OCI-LY7 (cell line): Measurements from ENCODE around the gene SCIMP. TPM values are rescaled to one million over a fixed set of nuclear protein-coding genes. Genes with fewer than 3 reads are reported as not detected.
"Not testable (repeated sequence)": the region's sequence is repeated elsewhere in the genome, so short reads cannot be mapped to it uniquely, and the experiment has no call there.

ENCODE experiments used
- BruUV-seq: library from RNA; stranded (reverse); fragments of 400-500 nt; replicated peaks from 2 replicates; lab custom pipeline; 2021; lab: Mats Ljungman, UMichigan
- CTCF ChIA-PET: fragments of 300-600 bp; sonication (Branson Sonifier 250); formaldehyde crosslinking; loops from one replicate; lab custom pipeline; 2022; ENCODE audit warnings: antibody characterized with exemption; ENCODE audit not compliant: unreplicated experiment; lab: Charles Lee
- POLR2A ChIA-PET: fragments of 300-600 bp; sonication (Branson Sonifier 250); formaldehyde crosslinking; loops from one replicate; lab custom pipeline; 2022; ENCODE audit warnings: antibody characterized with exemption; lab: Charles Lee
- DNase-seq: peaks from one replicate; pipeline ENCODE4 v3.0.0-alpha.2; 2015; ENCODE audit warnings: low spot score
- H2AFZ ChIP-seq: fragments of 200-600 bp; sonication (generic), shearing (Covaris generic); 2 replicates; pipeline ENCODE4 v1.6.1; 2014; ENCODE audit warnings: mild to moderate bottlenecking, antibody characterized with exemption, low read length, moderate library complexity
- H3K27ac ChIP-seq: fragments of 200-600 bp; sonication (generic); 2 replicates; pipeline ENCODE4 v1.5.1; 2014; ENCODE audit warnings: mixed run types, low read depth, mild to moderate bottlenecking, moderate library complexity, low read length, inconsistent platforms; ENCODE audit not compliant: poor library complexity, severe bottlenecking
- H3K36me3 ChIP-seq: fragments of 200-600 bp; sonication (generic); 2 replicates; pipeline ENCODE4 v1.6.1; 2014; ENCODE audit warnings: mild to moderate bottlenecking, antibody characterized with exemption, low read length, moderate library complexity, mixed read lengths; ENCODE audit not compliant: insufficient read depth
- H3K4me1 ChIP-seq: fragments of 200-600 bp; sonication (generic); 2 replicates; pipeline ENCODE4 v1.5.1; 2014; ENCODE audit warnings: mild to moderate bottlenecking, low read length; ENCODE audit not compliant: insufficient read depth, poor library complexity, severe bottlenecking
- H3K4me2 ChIP-seq: fragments of 200-600 bp; sonication (generic); 2 replicates; pipeline ENCODE4 v1.6.1; 2014; ENCODE audit warnings: mild to moderate bottlenecking, low read length
- H3K4me3 ChIP-seq: fragments of 200-600 bp; sonication (generic); 2 replicates; pipeline ENCODE4 v1.5.1; 2014; ENCODE audit warnings: mild to moderate bottlenecking, low read depth, low read length; ENCODE audit not compliant: poor library complexity, severe bottlenecking
- H3K79me2 ChIP-seq: fragments of 200-600 bp; sonication (generic); 2 replicates; pipeline ENCODE4 v1.6.1; 2016; ENCODE audit warnings: low read depth, mild to moderate bottlenecking, low read length, moderate library complexity, mixed read lengths; ENCODE audit not compliant: insufficient read depth
- H3K9me2 ChIP-seq: fragments of 200-600 bp; sonication (generic); 2 replicates; pipeline ENCODE4 v1.6.1; 2016; ENCODE audit warnings: mild to moderate bottlenecking, low read length, mixed read lengths; ENCODE audit not compliant: insufficient read depth
- H3K9me3 ChIP-seq: fragments of 200-600 bp; sonication (generic); 2 replicates; pipeline ENCODE4 v1.6.1; 2014; ENCODE audit warnings: mild to moderate bottlenecking, mixed run types, low read length, mixed read lengths
- H4K20me1 ChIP-seq: fragments of 200-600 bp; sonication (generic); 2 replicates; pipeline ENCODE4 v1.6.1; 2014; ENCODE audit warnings: mild to moderate bottlenecking, antibody characterized with exemption, low read length, moderate library complexity, mixed read lengths; ENCODE audit not compliant: insufficient read depth
- EZH2phosphoT487 ChIP-seq: fragments of 200-600 bp; sonication (generic); IDR thresholded peaks from 2 replicates; pipeline ENCODE4 v1.6.1; 2018; ENCODE audit warnings: low read depth, borderline replicate concordance, mild to moderate bottlenecking, mixed run types, antibody characterized with exemption, low read length, moderate library complexity, mixed read lengths
- intact Hi-C: fragments of 100-400 bp; cut with micrococcal nuclease; formaldehyde crosslinking; loops from one replicate; pipeline ENCODE4 v1.10.0; 2022; ENCODE audit not compliant: unreplicated experiment
- total RNA-seq, 2 experiments: library from RNA; depleted of rRNA in 1 of 2; stranded (reverse); fragments of >200 nt in 1 of 2; shearing (Covaris generic) in 1 of 2; gene quantifications; 2 replicates each; pipeline ENCODE4 v1.2.3, GENCODE V29; 2014 to 2022
- TF ChIP-seq, protein P1 (sequence below): fragments of 200-600 bp; sonication (generic); conservative IDR thresholded peaks from 2 replicates; pipeline ENCODE4 v1.5.1; 2014; ENCODE audit warnings: mild to moderate bottlenecking, antibody characterized with exemption, low read length, moderate library complexity, mixed read lengths

The SCIMP gene
- total RNA-seq, 2 experiments from 2014 or later: 0.27 to 0.88 TPM

DNA sequence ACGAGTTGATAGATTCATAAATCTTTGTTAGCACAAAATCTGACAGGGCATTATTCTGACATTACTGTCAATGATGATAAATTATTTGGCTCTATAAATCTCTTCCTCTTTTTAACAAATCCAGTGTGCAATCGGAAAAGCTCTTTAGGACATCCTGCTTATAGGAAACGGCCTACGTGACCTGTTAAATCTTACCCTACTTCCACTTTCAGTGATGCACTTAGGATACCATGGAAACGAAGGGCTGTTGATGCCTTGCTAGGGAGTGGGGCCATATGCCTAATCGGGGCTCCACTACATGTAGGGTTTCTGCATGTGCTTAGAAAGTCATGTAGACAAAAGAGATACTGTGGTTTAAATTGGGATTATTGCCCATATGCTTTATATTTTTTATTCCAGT, 70.2 kb downstream of the SCIMP start:
- TF ChIP-seq, protein P1, sequence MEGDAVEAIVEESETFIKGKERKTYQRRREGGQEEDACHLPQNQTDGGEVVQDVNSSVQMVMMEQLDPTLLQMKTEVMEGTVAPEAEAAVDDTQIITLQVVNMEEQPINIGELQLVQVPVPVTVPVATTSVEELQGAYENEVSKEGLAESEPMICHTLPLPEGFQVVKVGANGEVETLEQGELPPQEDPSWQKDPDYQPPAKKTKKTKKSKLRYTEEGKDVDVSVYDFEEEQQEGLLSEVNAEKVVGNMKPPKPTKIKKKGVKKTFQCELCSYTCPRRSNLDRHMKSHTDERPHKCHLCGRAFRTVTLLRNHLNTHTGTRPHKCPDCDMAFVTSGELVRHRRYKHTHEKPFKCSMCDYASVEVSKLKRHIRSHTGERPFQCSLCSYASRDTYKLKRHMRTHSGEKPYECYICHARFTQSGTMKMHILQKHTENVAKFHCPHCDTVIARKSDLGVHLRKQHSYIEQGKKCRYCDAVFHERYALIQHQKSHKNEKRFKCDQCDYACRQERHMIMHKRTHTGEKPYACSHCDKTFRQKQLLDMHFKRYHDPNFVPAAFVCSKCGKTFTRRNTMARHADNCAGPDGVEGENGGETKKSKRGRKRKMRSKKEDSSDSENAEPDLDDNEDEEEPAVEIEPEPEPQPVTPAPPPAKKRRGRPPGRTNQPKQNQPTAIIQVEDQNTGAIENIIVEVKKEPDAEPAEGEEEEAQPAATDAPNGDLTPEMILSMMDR: no peak
- TF ChIP-seq EZH2phosphoT487: no peak
- Histone ChIP-seq H3K36me3 (no peaks in the 10 kb centered on the region), H3K27ac (no peak overlapping the region), H3K9me3 (no peaks in the 10 kb centered on the region), H2AFZ (no peak overlapping the region), H3K79me2 (no peaks in the 10 kb centered on the region), H3K4me1 (peaks cover 6% of the 10 kb centered on the region), H4K20me1 (no peaks in the 10 kb centered on the region), H3K4me2 (no peak overlapping the region), H3K4me3 (no peak overlapping the region), H3K9me2 (no peaks in the 10 kb centered on the region)
- intact Hi-C loops: no loop called here
- CTCF ChIA-PET: no interaction called here
- BruUV-seq: no TSS peak
- POLR2A ChIA-PET: interaction anchor here (0.7 kb wide), 1 partner anchor 77 kb away, joined by 3 read pairs; no protein-coding TSS in a partner anchor
- no peak for DNase-seq

DNA sequence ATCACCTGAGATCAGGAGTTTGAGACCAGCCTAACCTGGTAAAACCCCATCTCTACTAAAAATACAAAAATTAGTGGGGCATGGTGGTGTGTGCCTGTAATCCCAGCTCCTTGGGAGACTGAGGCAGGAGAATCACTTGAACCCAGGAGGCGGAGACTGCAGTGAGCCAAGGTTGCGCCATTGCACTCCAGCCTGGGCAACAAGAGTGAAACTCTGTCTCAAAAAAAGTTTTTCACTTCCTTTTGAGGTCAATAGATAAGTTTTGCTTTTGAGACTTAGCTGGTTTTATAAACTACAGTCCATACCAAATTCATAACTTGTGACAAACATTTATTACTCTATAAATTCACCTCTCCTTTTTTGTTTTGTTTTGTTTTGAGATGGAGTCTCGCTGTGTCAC, 72.9 kb downstream of the SCIMP start:
- BruUV-seq, DNase-seq: not testable (repeated sequence)

DNA sequence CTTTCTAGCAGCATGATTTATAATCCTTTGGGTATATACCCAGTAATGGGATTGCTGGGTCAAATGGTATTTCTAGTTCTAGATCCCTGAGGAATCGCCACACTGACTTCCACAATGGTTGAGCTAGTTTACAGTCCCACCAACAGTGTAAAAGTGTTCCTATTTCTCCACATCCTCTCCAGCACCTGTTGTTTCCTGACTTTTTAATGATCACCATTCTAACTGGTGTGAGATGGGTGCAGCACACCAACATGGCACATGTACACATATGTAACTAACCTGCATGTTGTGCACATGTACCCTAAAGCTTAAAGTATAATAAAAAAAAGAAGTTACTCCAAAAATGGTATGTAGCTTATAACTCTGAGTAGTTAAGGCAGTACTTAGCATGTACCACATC, 74.0 kb downstream of the SCIMP start:
- CTCF ChIA-PET, H3K9me3 ChIP-seq: not testable (repeated sequence)

More for the DNA sequence above, 72.9 kb downstream of the SCIMP start:
- H3K4me2 ChIP-seq, H3K27ac ChIP-seq, POLR2A ChIA-PET, H3K4me3 ChIP-seq, CTCF ChIA-PET, H3K9me2 ChIP-seq, H3K9me3 ChIP-seq, H4K20me1 ChIP-seq, H3K4me1 ChIP-seq, H3K36me3 ChIP-seq, H3K79me2 ChIP-seq, H2AFZ ChIP-seq, intact Hi-C loops: not testable (repeated sequence)

More for the DNA sequence above, 74.0 kb downstream of the SCIMP start:
- intact Hi-C loops, H3K4me1 ChIP-seq, H3K36me3 ChIP-seq, H2AFZ ChIP-seq, H4K20me1 ChIP-seq, H3K9me2 ChIP-seq, H3K79me2 ChIP-seq, BruUV-seq, H3K4me2 ChIP-seq, DNase-seq, H3K27ac ChIP-seq, POLR2A ChIA-PET, H3K4me3 ChIP-seq: not testable (repeated sequence)

Other genes starting within 250 kb of the SCIMP start
- gene CAMTA2, start 247.2 kb downstream of the SCIMP start, total RNA-seq (2014; rRNA removed; shearing (Covaris generic)): 8.7 and 9.7 TPM in 2 replicates
- 44.3 and 53.4 TPM in 2 replicates for gene CAMTA2, start 247.2 kb downstream of the SCIMP start, total RNA-seq (2022)
- gene INCA1, start 237.3 kb downstream of the SCIMP start, total RNA-seq (2014; rRNA removed; shearing (Covaris generic)): not detected in 2 replicates
- gene INCA1, start 237.3 kb downstream of the SCIMP start, total RNA-seq (2022): 0.82 and 1.2 TPM in 2 replicates
- 20.6 and 32.1 TPM in 2 replicates for gene KIF1C, start 236.9 kb downstream of the SCIMP start, total RNA-seq (2014; rRNA removed; shearing (Covaris generic))
- gene KIF1C, start 236.9 kb downstream of the SCIMP start, total RNA-seq (2022): 51.1 and 53.7 TPM in 2 replicates
- gene SLC52A1, start 199.4 kb downstream of the SCIMP start, total RNA-seq (2014; rRNA removed; shearing (Covaris generic)): not detected in 2 replicates
- not detected in 2 replicates for gene SLC52A1, start 199.4 kb downstream of the SCIMP start, total RNA-seq (2022)
- gene ZFP3, start 156.4 kb downstream of the SCIMP start, total RNA-seq (2014; rRNA removed; shearing (Covaris generic)): 0.98 and 1.8 TPM in 2 replicates
- 0.34 and 0.65 TPM in 2 replicates for gene ZFP3, start 156.4 kb downstream of the SCIMP start, total RNA-seq (2022)
- 28.3 and 32.0 TPM in 2 replicates for gene ZNF232, start 123.0 kb downstream of the SCIMP start, total RNA-seq (2014; rRNA removed; shearing (Covaris generic))
- 20.8 and 21.3 TPM in 2 replicates for gene ZNF232, start 123.0 kb downstream of the SCIMP start, total RNA-seq (2022)
- 0.03 TPM in 1 of 2 replicates, not detected in the other for gene USP6, start 118.8 kb downstream of the SCIMP start, total RNA-seq (2014; rRNA removed; shearing (Covaris generic))
- 0.06 and 0.11 TPM in 2 replicates for gene USP6, start 118.8 kb downstream of the SCIMP start, total RNA-seq (2022)
- gene ZNF594, start 43.0 kb downstream of the SCIMP start, total RNA-seq (2014; rRNA removed; shearing (Covaris generic)): 42.5 and 43.4 TPM in 2 replicates
- gene ZNF594, start 43.0 kb downstream of the SCIMP start, total RNA-seq (2022): 32.1 and 35.2 TPM in 2 replicates
- gene RABEP1, start 47.4 kb upstream of the SCIMP start, total RNA-seq (2014; rRNA removed; shearing (Covaris generic)): 53.2 and 58.6 TPM in 2 replicates
- 60.8 and 70.9 TPM in 2 replicates for gene RABEP1, start 47.4 kb upstream of the SCIMP start, total RNA-seq (2022)
- gene NUP88, start 184.8 kb upstream of the SCIMP start, total RNA-seq (2014; rRNA removed; shearing (Covaris generic)): 214 and 238 TPM in 2 replicates
- 262 and 267 TPM in 2 replicates for gene NUP88, start 184.8 kb upstream of the SCIMP start, total RNA-seq (2022)
- gene RPAIN, start 185.3 kb upstream of the SCIMP start, total RNA-seq (2014; rRNA removed; shearing (Covaris generic)): 86.3 and 99.6 TPM in 2 replicates
- gene RPAIN, start 185.3 kb upstream of the SCIMP start, total RNA-seq (2022): 88.9 and 108 TPM in 2 replicates
- gene C1QBP, start 204.3 kb upstream of the SCIMP start, total RNA-seq (2014; rRNA removed; shearing (Covaris generic)): 257 and 260 TPM in 2 replicates
- 264 and 322 TPM in 2 replicates for gene C1QBP, start 204.3 kb upstream of the SCIMP start, total RNA-seq (2022)
- gene DHX33, start 234.1 kb upstream of the SCIMP start, total RNA-seq (2014; rRNA removed; shearing (Covaris generic)): 19.1 and 24.0 TPM in 2 replicates
- 35.2 and 38.4 TPM in 2 replicates for gene DHX33, start 234.1 kb upstream of the SCIMP start, total RNA-seq (2022)